Suprapubic skin (tissue), 4 donors: ENCODE measurements around the gene SKI.

Source experiments
- EP300 ChIP-seq: sonication (generic); formaldehyde crosslinking; IDR thresholded peaks from one replicate; pipeline ENCODE4 v1.6.1; 2017; ENCODE audit warnings: antibody characterized with exemption
- POLR2A ChIP-seq, 2 donors: fragments of 450-650 bp; IDR thresholded peaks; one replicate each; pipeline ENCODE4 v1.6.1; 2017; ENCODE audit warnings: antibody characterized with exemption in 2 of 2, mild to moderate bottlenecking in 2 of 2, moderate library complexity in 2 of 2
- POLR2AphosphoS5 ChIP-seq, 3 donors: sonication (generic); formaldehyde crosslinking; IDR thresholded peaks; one replicate each; pipeline ENCODE4 v1.6.1; 2017; ENCODE audit warnings: antibody characterized with exemption in 3 of 3
- TF ChIP-seq, protein P1 (sequence below), 2 donors: fragments of 200-600 bp in 1 of 2; fragments of 450-650 bp in 1 of 2; sonication (generic) in 1 of 2; IDR thresholded peaks; one replicate each; pipeline ENCODE4 v1.5.1; 2016 to 2019; ENCODE audit warnings: antibody characterized with exemption in 2 of 2, mild to moderate bottlenecking in 1 of 2, moderate library complexity in 1 of 2

DNA sequence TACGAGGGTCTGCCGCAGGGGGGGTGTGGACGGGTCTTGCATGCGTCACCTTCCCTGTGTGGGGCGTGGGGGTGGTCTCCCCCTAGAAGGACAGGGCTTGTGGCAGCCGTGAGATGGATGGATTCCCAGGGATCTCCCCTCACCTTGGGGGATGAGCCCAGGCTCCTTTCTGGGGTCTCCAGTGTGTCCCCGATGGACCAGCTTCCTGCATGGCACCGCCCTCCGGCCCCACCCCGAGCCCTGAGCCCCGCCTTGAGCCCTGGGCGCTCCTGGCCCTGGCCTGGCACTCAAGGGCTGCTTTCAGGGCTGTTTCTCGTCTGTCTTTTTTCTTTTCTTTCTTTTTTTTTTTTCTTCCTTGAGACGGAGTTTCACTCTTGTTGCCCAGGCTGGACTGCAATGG lies 59.5 kb downstream of the SKI start:
- TF ChIP-seq, protein P1, sequence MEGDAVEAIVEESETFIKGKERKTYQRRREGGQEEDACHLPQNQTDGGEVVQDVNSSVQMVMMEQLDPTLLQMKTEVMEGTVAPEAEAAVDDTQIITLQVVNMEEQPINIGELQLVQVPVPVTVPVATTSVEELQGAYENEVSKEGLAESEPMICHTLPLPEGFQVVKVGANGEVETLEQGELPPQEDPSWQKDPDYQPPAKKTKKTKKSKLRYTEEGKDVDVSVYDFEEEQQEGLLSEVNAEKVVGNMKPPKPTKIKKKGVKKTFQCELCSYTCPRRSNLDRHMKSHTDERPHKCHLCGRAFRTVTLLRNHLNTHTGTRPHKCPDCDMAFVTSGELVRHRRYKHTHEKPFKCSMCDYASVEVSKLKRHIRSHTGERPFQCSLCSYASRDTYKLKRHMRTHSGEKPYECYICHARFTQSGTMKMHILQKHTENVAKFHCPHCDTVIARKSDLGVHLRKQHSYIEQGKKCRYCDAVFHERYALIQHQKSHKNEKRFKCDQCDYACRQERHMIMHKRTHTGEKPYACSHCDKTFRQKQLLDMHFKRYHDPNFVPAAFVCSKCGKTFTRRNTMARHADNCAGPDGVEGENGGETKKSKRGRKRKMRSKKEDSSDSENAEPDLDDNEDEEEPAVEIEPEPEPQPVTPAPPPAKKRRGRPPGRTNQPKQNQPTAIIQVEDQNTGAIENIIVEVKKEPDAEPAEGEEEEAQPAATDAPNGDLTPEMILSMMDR (IDR thresholded peaks at IDR 0.05) = no peak
- TF ChIP-seq POLR2A (IDR thresholded peaks at IDR 0.05) (no peak), EP300 (no peak), POLR2AphosphoS5 (IDR thresholded peaks at IDR 0.05) (no peak)
